Endometrial microvascular endothelial cells (primary cell): Measurements from ENCODE around the gene ALCAM. TPM values are rescaled to one million over a fixed set of nuclear protein-coding genes. Genes with fewer than 3 reads are reported as not detected.

Experiments
- in situ Hi-C: cut with HindIII; loops from 2 replicates; pipeline ENCODE4 v1.10.0; 2017; ENCODE audit warnings: low sequenced_read_pairs, low pct_unique_long_range_greater_than_20kb; ENCODE audit errors: inconsistent ontology term
- total RNA-seq: library from RNA; depleted of rRNA; stranded (reverse); fragments of >200 nt; gene quantifications from one replicate; pipeline ENCODE4 v1.2.3, GENCODE V29; 2015; ENCODE audit errors: inconsistent ontology term

The ALCAM gene
- total RNA-seq, 1 donor from 2014 or later = 184 TPM

GRCh38 chr3:105354429-105354828 lies 12.3 kb upstream of the ALCAM start:
- in situ Hi-C loops = no loop called here

- in situ Hi-C loops = no loop called here
Measured at GRCh38 chr3:105355408-105356061, 11.2 kb upstream of the ALCAM start.

DNA sequence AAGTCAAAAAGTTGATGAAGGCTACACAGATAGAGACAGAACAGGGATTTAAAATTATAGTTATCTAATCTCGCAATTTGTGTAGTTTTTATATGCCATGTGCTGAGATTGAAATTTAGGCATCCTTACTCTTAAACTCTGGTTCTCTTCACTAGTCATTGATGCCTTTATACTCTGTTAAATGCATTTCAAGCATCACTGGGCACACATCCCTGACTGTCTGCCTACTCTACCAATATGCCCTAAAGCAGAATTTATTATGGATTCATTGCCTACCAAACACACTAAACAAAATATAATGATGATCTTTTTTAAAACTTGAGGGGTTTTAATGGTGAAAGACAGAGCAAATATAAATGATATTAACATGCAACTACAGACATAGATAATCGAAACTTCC lies 10.3 kb upstream of the ALCAM start:
- in situ Hi-C loops = no loop called here

- in situ Hi-C loops = no loop called here
Measured at GRCh38 chr3:105356988-105357387, 9.7 kb upstream of the ALCAM start.

DNA sequence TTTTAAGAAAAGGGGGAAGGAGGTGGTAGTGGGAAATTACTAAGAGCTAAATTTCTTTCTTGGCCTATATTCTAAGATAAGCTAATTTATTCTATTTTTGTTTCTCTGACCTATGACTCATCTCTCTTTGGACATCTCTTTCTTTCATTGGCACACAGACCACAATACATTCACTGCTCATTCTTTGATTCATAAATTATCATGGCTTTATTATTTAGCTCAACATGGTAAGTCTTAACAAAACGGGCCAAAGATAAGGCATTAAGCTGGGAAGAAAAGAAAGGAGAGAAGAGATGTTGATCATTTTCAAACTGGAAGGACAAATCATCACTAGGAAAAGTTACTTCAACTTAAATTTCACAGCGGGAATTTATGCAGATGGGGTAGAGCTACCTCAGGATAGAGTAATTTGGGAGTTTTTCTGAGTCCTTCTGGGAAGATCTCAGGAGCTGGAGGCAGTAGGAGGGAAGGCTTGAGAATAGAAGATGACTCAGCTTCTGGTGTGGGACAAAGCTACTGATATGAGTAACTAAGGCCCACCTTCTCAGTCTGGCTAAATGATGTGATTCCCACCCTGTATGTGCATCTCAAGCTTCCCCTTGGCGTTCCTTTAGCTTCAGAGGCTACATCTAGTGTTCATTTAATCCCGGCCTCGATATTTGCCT lies 7.5 kb upstream of the ALCAM start:
- in situ Hi-C loops = no loop called here

GRCh38 chr3:105360003-105360402 lies 6.7 kb upstream of the ALCAM start:
- in situ Hi-C loops = loop anchor here (10.0 kb wide), 1 partner anchor 115 kb away; no protein-coding TSS in a partner anchor

DNA sequence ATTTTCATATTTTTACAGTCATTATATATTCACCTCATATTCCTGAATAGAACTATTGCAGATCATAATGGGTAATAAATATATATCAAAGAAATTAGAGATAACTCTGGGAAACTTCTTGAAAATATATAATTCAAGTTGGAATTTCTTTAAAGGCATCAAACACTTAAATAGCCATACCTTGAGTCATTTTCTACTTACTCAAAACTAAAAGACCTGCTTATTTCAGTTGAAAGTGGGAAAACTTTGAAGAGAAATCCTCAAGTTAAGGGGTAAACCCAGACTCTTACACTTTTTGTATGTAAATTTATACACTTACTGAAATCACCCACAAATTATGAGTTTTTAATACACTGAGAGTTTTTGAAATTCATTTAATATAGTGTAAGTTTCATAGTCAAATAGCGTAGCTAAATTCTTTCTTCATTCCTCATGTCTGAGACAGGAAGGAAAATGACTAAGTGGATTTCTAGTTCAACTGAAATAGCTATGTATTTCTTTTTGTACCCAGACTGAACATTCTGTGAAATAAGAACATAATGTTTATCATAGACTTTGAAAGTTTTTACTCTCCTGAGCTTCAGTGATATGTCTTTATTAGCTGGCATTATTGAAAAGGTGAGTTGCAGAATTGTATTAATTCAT lies 4.6 kb upstream of the ALCAM start:
- in situ Hi-C loops = loop anchor here (10.0 kb wide), 1 partner anchor 117 kb away; no protein-coding TSS in a partner anchor

- in situ Hi-C loops = loop anchor here (10.0 kb wide), 1 partner anchor 119 kb away; no protein-coding TSS in a partner anchor
Measured at GRCh38 chr3:105364128-105364527, 2.6 kb upstream of the ALCAM start.

GRCh38 chr3:105365081-105365390 lies 1.7 kb upstream of the ALCAM start:
- in situ Hi-C loops = loop anchor here (10.0 kb wide), 1 partner anchor 120 kb away; no protein-coding TSS in a partner anchor

GRCh38 chr3:105365391-105366325 lies 1.1 kb upstream of the ALCAM start:
- in situ Hi-C loops = loop anchor here (10.0 kb wide), 1 partner anchor 121 kb away; no protein-coding TSS in a partner anchor

- in situ Hi-C loops = loop anchor here (10.0 kb wide), 1 partner anchor 122 kb away; no protein-coding TSS in a partner anchor
Measured at GRCh38 chr3:105367063-105367405, 325 bp downstream of the ALCAM start.

GRCh38 chr3:105367406-105368213 lies 901 bp downstream of the ALCAM start:
- in situ Hi-C loops = loop anchor here (10.0 kb wide), 1 partner anchor 123 kb away; no protein-coding TSS in a partner anchor

- in situ Hi-C loops = loop anchor here (10.0 kb wide), 1 partner anchor 124 kb away; no protein-coding TSS in a partner anchor
Measured at GRCh38 chr3:105368566-105369499, 2.1 kb downstream of the ALCAM start.

- in situ Hi-C loops = loop anchor here (10.0 kb wide), 1 partner anchor 125 kb away; no protein-coding TSS in a partner anchor
Measured at GRCh38 chr3:105369500-105370371, 3.0 kb downstream of the ALCAM start.

DNA sequence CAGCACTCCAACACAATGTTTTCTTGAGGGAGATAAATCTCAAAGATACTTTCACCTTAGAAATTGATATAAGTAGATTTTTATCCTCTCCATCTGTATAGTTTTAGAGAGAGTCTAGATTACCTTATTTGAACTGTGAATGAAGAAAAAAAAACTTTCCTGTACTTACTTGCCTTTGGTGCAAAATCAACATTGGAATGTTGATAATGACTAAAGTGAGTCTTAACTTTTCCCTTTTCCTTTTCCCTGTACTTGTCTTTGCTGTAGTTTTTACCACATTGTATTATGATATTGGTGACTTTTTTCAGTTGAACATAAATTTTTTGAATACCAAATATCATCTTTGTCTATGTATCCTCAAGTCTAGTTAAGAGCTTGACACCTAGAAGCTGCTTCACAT lies 6.7 kb downstream of the ALCAM start:
- in situ Hi-C loops = no loop called here
